ENCODE data around the gene MYO1E. TPM values are rescaled to one million over a fixed set of nuclear protein-coding genes. Genes with fewer than 3 reads are reported as not detected.

MYO1E gene
- total RNA-seq, 1 donor: 93.5 TPM

DNA sequence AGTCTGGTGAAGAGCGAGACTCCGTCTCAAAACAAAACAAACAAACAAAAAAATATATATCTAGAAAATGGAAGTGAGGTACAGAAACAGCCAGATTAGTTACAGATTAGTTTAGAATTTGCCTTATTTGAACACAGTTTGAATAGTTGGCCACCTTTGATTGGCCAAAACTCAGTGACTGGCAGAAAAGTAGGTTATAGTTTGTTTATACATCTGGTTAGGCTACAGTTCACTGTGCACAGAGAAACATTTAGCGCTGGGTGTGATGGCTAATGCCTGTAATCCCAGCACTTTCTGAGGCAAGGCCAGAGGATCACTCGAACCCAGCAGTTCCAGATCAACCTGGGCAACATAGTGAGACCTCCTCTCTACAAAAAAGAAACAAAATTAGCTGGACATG lies 114.4 kb downstream of the MYO1E start:
- TF ChIP-seq, protein P1, sequence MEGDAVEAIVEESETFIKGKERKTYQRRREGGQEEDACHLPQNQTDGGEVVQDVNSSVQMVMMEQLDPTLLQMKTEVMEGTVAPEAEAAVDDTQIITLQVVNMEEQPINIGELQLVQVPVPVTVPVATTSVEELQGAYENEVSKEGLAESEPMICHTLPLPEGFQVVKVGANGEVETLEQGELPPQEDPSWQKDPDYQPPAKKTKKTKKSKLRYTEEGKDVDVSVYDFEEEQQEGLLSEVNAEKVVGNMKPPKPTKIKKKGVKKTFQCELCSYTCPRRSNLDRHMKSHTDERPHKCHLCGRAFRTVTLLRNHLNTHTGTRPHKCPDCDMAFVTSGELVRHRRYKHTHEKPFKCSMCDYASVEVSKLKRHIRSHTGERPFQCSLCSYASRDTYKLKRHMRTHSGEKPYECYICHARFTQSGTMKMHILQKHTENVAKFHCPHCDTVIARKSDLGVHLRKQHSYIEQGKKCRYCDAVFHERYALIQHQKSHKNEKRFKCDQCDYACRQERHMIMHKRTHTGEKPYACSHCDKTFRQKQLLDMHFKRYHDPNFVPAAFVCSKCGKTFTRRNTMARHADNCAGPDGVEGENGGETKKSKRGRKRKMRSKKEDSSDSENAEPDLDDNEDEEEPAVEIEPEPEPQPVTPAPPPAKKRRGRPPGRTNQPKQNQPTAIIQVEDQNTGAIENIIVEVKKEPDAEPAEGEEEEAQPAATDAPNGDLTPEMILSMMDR (IDR thresholded peaks at IDR 0.05; ENCODE audit: insufficient read depth, low read length): no peak
- H3K4me3 ChIP-seq (ENCODE audit: low read depth, low read length): no peak overlapping the region
- DNase-seq (ENCODE audit: low read depth): no peak

DNA sequence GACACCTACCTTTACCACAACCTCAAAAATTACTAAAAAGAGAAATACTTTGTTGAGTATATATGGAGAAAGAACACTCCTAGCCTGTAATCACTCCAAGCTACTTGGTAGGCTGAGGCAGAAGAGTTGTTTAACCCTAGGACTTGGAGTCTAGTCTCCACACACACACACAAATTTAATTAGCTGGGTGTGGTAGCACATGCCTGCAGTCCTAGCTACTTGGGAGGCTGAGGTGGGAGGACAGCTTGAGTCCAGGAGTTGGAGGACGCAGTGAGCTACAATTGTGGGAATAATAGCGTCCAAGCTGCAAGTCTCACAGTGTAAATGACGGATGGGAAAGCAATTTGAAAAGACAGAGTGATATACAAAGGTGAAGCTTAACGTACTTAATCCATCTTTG lies 115.5 kb downstream of the MYO1E start:
- H3K4me3 ChIP-seq (ENCODE audit: low read depth, low read length): no peak overlapping the region
- TF ChIP-seq, protein P1 (IDR thresholded peaks at IDR 0.05; ENCODE audit: insufficient read depth, low read length): no peak
- no peak for DNase-seq (ENCODE audit: low read depth)

DNA sequence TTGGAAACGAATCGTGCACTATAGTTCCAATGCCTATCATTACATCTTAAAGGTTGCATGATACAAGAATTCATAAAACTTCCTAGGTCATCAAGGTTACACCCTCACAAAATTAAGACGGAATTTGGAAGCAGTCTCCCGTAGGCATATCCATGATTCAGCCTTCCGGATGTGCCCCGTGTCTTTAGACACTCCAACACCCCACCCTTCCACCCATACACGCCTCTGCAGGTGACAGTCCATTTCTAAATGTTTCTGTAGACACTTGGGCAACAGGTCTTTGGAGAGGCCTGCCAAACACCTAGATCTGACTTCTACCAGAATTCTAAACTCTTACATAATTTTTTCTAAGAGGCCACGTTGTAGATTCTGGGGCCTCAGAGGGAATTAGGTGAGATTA lies 116.2 kb downstream of the MYO1E start:
- TF ChIP-seq, protein P1 (IDR thresholded peaks at IDR 0.05; ENCODE audit: insufficient read depth, low read length): no peak
- DNase-seq (ENCODE audit: low read depth): no peak
- H3K4me3 ChIP-seq (ENCODE audit: low read depth, low read length): no peak overlapping the region

DNA sequence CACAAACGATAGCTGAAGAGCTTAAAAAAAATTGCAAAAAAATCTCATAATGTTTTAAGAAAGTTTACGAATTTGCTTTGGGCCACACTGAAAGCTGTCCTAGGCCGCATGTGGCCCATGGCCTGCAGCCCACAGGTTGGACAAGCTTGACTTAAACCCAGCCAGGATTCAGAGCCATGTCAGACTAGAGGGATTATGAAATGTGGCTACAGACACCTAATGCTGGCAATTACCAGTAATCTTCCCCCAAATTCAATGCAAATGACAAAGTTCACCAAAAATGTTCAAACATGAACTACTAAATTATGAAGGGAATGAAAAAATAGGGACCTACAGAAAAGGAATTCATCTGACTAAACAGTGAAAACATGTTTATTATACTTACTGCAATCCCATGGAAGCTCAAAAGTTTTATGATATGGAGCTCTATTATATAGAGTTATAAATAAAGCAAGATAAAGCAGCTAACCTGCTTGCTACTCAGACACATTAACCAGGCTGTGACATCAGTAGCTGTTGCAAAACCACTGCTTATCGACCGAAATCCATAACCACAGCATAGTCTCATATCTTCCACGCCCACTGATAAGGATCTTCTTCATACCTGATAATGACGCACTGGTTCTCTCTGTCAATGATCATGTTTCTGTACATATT lies 116.9 kb downstream of the MYO1E start:
- DNase-seq (ENCODE audit: low read depth): no peak
- no peak overlapping the region for H3K4me3 ChIP-seq (ENCODE audit: low read depth, low read length)
- TF ChIP-seq, protein P1 (IDR thresholded peaks at IDR 0.05; ENCODE audit: insufficient read depth, low read length): no peak

DNA sequence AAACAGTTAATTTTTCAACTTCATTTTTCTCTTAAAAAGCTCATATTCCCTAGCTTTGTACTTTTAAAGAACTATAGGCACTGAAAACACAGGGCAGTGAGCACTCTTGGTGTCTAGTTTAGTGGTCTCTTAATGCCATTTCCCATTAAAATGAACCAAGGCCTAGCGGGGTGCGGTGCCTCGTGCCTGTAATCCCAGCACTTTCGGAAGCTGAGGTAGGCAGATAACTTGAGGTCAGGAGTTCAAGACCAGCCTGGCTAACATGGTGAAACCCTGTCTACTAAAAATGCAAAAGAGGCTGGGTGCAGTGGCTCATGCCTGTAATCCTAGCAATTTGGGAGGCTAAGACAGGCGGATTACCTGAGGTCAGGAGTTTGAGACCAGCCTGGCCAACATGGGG lies 120.5 kb downstream of the MYO1E start:
- H3K4me3 ChIP-seq (ENCODE audit: low read depth, low read length): no peak overlapping the region
- DNase-seq (ENCODE audit: low read depth): no peak
- TF ChIP-seq, protein P1 (IDR thresholded peaks at IDR 0.05; ENCODE audit: insufficient read depth, low read length): no peak

DNA sequence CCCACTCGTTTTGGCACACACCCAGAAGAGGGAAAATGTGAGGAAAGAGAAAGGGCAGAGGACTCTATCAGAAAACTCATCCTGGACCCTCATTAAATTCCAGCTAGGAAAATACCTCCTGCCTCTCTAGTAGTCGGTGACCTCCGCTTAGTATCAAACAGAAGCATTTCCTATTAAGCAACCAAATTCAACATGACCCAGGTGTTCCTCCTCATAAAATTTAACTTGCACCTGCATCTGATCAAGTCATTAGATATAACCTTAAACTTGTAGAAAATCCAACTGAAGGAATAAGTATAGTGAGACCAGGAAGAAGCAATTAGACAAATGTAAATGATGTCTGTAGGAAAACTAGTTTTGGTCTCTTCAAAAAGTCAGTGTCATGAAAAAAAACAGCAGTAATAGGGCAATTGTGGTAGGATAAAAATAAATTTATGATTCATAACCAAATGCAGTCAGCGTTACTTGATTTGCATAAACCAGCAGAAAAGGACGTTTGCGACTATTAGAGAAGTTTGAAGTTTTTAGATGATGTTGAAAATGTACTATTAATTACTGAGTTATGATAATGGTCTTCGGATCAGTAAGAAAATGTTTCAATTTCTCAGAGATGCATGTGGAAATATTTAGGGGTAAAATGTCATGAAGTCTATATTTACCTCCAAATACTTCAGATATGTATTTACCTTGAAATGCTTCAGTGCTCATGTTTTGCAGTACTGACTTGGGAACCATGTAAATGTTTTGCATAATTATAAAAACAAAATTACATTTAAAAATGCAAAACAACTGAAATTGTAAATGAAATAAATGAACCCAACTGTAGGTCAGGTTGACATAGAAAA lies 121.4 kb downstream of the MYO1E start:
- no peak for DNase-seq (ENCODE audit: low read depth)
- TF ChIP-seq, protein P1 (IDR thresholded peaks at IDR 0.05; ENCODE audit: insufficient read depth, low read length): no peak

More for the DNA sequence above, 121.4 kb downstream of the MYO1E start:
- no peak overlapping the region for H3K4me3 ChIP-seq (ENCODE audit: low read depth, low read length)

Measured in fibroblast of the aortic adventitia (primary cell).